LHCN-M2 (cell line): ENCODE results near the gene SIPA1. TPM values are rescaled to one million over a fixed set of nuclear protein-coding genes. Genes with fewer than 3 reads are reported as not detected.
A peak's percentile ranks its signal among the peaks of the same experiment; 100 is the strongest.

Experiments used
- DNase-seq: peaks from one replicate; pipeline ENCODE4 v3.0.0-alpha.2; 2012; ENCODE audit warnings: low read depth
- total RNA-seq: library from RNA; depleted of rRNA; stranded (reverse); fragments of >200 nt; gene quantifications from 2 replicates; pipeline ENCODE4 v1.2.3, GENCODE V29; 2014

Gene SIPA1
- total RNA-seq, 1 experiment from 2014 or later: 26.1 TPM

DNA sequence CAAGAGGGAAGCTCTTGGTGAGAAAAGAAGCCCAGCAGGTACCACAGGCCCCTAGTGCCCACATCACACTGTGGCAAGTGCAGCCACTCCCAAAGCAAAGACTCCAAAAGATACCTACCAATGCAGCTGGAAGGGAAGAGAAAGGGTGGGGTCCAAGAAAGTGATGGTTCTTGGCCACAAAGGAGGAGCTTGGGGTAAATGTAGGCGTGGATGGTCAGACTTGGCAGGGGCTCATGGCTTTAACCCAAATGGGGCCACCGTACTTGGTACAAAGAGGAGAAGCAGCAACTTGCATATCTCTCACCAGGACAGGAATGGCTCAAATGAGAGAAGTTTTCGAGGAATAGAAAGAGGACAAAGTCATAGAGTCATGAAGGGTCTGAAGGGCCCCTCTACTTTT lies 28.7 kb upstream of the SIPA1 start:
- no peak for DNase-seq

- DNase-seq: no peak
Measured at GRCh38 chr11:65609665-65610064, 28.2 kb upstream of the SIPA1 start.

DNA sequence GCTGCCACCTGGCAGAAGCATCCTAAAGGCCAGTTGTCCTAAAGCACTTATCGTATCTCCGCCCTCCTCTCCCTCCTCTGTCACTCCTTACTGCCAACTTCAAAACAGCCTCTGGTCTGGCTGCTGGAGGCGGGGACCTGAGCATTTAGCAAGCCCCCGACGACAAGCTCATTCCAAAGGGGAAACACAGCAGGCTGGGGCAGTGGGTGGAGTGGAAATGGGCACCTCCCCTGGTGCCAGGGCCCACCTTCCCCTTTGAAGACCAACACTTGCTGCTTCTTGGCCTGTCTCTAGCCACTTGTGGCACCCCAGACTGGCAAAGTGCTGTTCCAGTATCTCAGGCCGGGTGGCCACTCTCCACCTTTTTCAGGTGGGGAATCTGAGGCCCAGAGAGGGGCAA lies 27.5 kb upstream of the SIPA1 start:
- no peak for DNase-seq

DNA sequence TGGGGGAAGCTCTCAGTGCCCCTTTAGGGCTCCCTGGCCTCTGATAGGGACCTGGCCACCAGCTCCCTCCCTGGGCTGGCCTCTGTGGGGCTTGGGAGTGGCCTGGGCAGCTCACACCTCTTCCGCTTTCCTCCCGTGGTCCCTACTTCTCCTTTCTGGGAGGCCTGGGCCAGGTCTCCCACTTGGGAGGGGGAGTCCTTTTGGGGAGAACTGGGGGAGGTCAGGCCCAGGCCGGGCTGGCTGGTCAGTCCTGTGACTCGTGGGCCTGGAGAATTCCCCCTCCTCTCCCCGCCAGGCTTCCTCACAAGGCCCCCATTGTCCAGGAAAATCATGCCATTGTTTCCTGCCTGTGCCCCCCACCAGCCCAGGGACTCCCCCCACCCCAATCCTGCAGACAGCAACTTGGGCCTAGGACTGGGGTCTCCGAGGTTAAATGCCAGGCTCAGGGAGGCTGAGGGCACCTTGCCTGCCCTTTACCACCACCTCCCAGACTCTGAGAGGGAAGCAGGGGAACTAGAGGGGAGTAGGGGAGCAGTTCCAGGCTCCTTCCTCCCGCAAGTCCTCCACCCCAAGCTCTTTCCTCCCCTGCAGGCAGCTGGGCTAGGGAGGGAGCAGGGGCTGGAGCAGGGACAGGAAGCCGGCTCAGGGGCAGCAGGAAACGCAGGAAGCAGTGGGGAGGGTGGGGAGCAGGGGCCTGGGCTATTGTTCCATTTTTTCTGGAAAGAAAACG lies 26.7 kb upstream of the SIPA1 start:
- no peak for DNase-seq

- no peak for DNase-seq
Measured at GRCh38 chr11:65611758-65612603, 25.9 kb upstream of the SIPA1 start.

- DNase-seq: no peak
Measured at GRCh38 chr11:65612691-65613090, 25.2 kb upstream of the SIPA1 start.

GRCh38 chr11:65613091-65613928 lies 24.6 kb upstream of the SIPA1 start:
- no peak for DNase-seq

DNA sequence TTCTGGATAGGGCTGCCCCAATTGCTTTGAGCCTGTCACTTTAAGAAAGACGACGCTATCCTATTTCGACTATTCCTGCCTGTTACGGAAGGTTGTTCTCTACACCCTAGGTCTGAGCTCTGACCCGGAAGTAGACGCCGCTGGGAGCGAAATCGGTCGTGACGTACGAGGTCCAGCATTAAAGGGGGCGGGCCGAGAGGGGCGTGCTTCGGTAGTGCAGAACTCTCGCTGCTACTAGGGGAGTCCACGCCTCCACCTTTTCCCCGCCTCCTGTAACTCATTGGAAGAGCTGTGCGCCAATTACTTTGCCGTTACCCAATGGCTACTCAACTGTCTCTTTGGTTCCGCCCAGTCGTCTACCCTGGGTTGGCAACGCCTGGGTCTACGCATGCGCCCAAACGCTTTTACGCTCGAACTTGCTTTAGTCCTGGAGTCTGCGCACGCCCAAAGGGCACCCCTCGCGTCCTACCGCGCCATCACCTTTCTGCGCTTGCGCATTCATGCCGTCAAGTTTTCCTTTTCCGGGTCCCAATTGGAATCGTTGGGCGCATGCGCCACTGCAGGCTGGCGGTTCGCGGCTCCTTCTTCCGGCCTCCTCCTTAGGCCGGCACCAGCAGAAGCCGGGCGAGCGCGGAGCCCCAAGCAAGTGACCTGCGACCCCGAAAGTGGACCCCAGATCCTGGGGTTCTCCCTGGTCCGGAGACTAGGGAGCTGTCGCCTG lies 22.5 kb upstream of the SIPA1 start, which contains the start of gene PCNX3:
Gene PCNX3 (plus strand): TSS at position 548 of the 721 bp plus-strand sequence. CDS start 536 bp downstream, outside the sequence.
- DNase-seq: peak; percentile 100

DNA sequence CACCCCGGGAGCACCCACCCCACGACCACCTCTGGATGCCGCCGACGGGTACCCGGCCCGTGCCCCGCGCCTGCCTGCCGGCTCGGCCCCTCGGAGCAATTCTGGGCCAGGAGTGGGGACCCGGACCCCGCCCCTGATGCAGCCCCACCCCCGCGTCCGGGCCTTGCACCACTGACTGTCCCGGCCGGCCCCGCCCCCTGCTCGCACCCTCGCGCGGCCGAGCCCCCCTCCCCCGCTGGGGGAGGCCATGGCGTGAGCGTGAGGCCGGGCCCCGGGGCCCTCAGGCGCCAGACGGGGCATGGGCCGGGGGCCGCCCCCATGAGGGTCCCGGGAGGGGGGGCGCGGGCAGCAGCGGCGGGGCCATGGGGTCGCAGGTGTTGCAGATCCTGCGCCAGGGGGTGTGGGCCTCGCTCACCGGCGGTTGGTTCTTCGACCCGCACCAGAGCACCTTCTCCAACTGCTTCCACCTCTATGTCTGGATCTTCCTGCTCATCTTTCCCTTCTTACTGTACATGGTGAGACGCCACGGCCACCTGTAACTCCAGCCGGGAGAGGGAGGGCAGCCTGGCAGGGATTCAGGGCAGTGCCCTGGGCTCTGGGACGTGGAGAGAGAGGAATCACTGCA lies 21.8 kb upstream of the SIPA1 start:
- no peak for DNase-seq

DNA sequence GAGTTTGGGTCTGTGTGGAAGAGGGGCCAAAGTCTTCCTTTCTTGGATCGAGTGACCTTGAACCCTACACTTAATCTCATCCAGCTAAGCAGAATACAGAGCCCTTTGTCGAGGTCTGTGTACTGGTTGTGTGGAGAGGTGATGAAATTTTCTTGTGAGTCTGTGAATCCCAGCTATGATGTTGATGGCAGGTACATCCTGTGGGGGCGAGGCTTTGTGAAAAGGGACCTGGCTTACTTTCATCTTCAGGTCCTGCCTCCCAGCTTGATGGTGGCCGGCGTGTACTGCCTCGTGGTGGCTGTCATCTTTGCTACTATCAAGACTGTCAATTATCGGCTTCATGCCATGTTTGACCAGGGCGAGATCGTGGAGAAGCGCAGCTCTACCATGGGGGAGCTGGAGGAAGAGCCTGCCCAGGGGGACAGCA lies 21.3 kb upstream of the SIPA1 start:
- no peak for DNase-seq

GRCh38 chr11:65617136-65617850 lies 20.6 kb upstream of the SIPA1 start:
- DNase-seq: no peak

GRCh38 chr11:65617990-65618751 lies 19.7 kb upstream of the SIPA1 start:
- DNase-seq: no peak

- no peak for DNase-seq
Measured at GRCh38 chr11:65618763-65619162, 19.1 kb upstream of the SIPA1 start.

DNA sequence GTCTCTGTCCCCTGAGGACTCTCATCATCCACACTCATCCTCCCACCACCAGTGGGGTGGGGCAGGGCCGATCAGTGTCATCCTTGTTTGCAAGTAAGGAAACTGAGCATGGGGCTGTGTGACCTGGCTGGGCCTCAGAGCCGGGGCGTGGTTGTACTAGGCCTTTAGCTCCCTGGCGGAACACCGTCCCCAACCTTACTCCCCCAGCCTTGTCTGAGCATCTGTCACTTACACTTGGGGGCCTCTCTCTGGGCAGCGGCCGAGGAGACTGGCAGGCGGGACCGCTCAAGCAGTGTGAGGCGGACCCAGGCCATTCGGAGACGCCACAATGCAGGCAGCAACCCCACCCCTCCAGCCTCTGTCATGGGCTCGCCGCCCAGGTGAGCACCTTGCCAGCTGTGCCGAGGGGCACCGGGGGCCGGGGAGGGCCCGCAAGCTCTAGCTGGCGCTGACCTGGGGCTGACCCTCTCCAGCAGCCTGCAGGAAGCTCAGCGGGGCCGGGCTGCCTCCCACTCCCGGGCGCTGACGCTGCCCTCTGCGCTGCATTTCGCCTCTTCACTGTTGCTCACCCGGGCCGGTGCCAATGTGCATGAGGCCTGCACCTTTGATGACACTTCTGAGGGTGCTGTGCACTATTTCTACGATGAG lies 18.5 kb upstream of the SIPA1 start:
- DNase-seq: no peak

GRCh38 chr11:65620666-65621065 lies 17.2 kb upstream of the SIPA1 start:
- DNase-seq: no peak

GRCh38 chr11:65621460-65621859 lies 16.4 kb upstream of the SIPA1 start:
- no peak for DNase-seq

- DNase-seq: no peak
Measured at GRCh38 chr11:65622011-65622410, 15.9 kb upstream of the SIPA1 start.

GRCh38 chr11:65623177-65623576 lies 14.7 kb upstream of the SIPA1 start:
- DNase-seq: no peak
